Endodermal cell (in vitro differentiated cells): ENCODE measurements around the gene SLC22A3. TPM values are rescaled to one million over a fixed set of nuclear protein-coding genes. Genes with fewer than 3 reads are reported as not detected.

ENCODE experiments used
- DNase-seq: peaks from one replicate; pipeline ENCODE4 v3.0.0-alpha.2; 2017
- H3K27ac ChIP-seq: 2 replicates; pipeline ENCODE4 v1.5.1; 2013; ENCODE audit warnings: mild to moderate bottlenecking, low read depth, low read length, moderate library complexity
- H3K27me3 ChIP-seq: 2 replicates; pipeline ENCODE4 v1.6.1; 2013; ENCODE audit warnings: mild to moderate bottlenecking, low read length, moderate library complexity; ENCODE audit not compliant: insufficient read depth, control insufficient read depth, poor library complexity, severe bottlenecking
- H3K36me3 ChIP-seq: 2 replicates; pipeline ENCODE4 v1.7.0; 2013; ENCODE audit warnings: mild to moderate bottlenecking, low read length, moderate library complexity; ENCODE audit not compliant: control insufficient read depth, insufficient read depth
- H3K4me1 ChIP-seq: one replicate; pipeline ENCODE4 v1.7.0; 2013; ENCODE audit warnings: low read length; ENCODE audit not compliant: control insufficient read depth, insufficient read depth
- H3K4me3 ChIP-seq: 2 replicates; pipeline ENCODE4 v1.5.1; 2013; ENCODE audit warnings: mild to moderate bottlenecking, low read length, moderate library complexity
- H3K9ac ChIP-seq: 2 replicates; pipeline ENCODE4 v1.6.1; 2013; ENCODE audit warnings: mild to moderate bottlenecking, low read length, moderate library complexity; ENCODE audit not compliant: poor library complexity, severe bottlenecking; ENCODE audit errors: extremely low read depth
- H3K9me3 ChIP-seq: 2 replicates; pipeline ENCODE4 v1.6.1; 2013; ENCODE audit warnings: mild to moderate bottlenecking, low read length, moderate library complexity; ENCODE audit not compliant: control insufficient read depth
- H3K27ac Mint-ChIP-seq: 2 replicates; pipeline ENCODE4 v1.8.0; 2020; ENCODE audit warnings: mixed read lengths
- H3K27me3 Mint-ChIP-seq: 2 replicates; pipeline ENCODE4 v1.8.0; 2021; ENCODE audit warnings: mild to moderate bottlenecking, mixed read lengths; ENCODE audit not compliant: insufficient read depth
- H3K36me3 Mint-ChIP-seq: 2 replicates; pipeline ENCODE4 v1.8.0; 2020; ENCODE audit warnings: low read depth, mixed read lengths
- H3K4me1 Mint-ChIP-seq: 2 replicates; pipeline ENCODE4 v1.8.0; 2020; ENCODE audit warnings: mixed read lengths
- H3K4me3 Mint-ChIP-seq: 2 replicates; pipeline ENCODE4 v1.8.0; 2020; ENCODE audit warnings: mild to moderate bottlenecking, moderate library complexity, mixed read lengths
- H3K9me3 Mint-ChIP-seq: 2 replicates; pipeline ENCODE4 v1.8.0; 2020; ENCODE audit warnings: mild to moderate bottlenecking, mixed read lengths
- WGBS, 2 experiments: methylation state at CpG; one replicate each; pipeline versions ENCODE4 v1.1.5 to v1.1.7; 2013; ENCODE audit warnings: missing lambda C conversion rate in 2 of 2, mixed read lengths in 1 of 2; ENCODE audit not compliant: insufficient coverage in 1 of 2, insufficient read length in 1 of 2; 5-methylcytosine and 5-hydroxymethylcytosine counted together
- total RNA-seq, 2 donors: library from RNA; stranded (reverse); fragmentation: NEBNext Ultra II Directional in 1 of 2; extraction: Animal tissue kit (Norgen Biotek cat#: 25700) in 1 of 2; gene quantifications; 2 replicates in 1 of 2; 3 replicates in 1 of 2; pipeline ENCODE4 v1.2.1, GENCODE V29; 2021
- TF ChIP-seq, protein P1 (sequence below): fragments of 200-600 bp; sonication (generic); conservative IDR thresholded peaks from 2 replicates; pipeline ENCODE4 v1.5.0; 2021; ENCODE audit warnings: antibody characterized with exemption, mild to moderate bottlenecking

SLC22A3 gene
- total RNA-seq, 2 donors from 2014 or later, result 3.1 to 7.4 TPM

DNA sequence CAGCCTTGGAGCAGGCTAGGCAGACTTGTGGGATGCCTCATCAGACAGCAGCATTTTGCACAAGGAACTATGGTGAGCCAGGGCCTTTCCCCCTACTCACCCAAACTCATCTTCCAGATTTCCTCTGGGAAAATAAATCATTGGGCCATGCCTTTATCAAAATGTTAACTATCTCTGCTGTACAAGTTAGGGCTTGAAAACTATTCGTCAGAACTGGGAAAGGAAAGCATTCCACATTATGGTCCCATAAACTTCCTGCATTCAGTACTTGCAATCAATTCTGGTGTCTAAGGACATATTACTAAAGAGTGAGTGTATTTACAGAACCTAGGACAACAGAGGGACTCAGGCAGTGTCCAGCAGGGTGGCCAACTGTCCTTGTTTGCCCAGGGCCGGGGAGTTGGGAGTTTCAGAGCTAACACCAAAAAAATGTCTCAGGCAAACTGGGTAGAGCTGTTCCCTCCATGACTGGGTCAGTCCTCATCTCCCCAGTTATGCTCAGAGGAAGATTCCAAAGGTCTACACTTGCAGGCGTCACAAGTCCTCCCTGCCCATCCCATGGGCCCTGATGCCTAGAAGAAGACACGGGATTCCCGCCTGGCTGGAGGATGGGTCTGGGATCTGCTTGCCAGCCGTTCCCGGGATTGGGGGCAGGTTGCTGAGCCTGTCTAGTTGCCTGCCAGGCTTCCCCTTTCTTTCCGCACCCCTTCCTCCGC, 72.2 kb downstream of the SLC22A3 start:
- H3K27ac ChIP-seq, result no peak overlapping the region
- H3K27me3 Mint-ChIP-seq, result no peaks in the 10 kb centered on the region
- 95% methylated on average over 4 to 9 of the region's 9 CpGs for WGBS, 2 experiments
- no peaks in the 10 kb centered on the region for H3K36me3 Mint-ChIP-seq
- H3K36me3 ChIP-seq, result no peaks in the 10 kb centered on the region
- no peak overlapping the region for H3K27ac Mint-ChIP-seq
- H3K4me3 ChIP-seq, result no peak overlapping the region
- no peaks in the 10 kb centered on the region for H3K9me3 Mint-ChIP-seq
- DNase-seq, result no peak
- no peak overlapping the region for H3K9ac ChIP-seq
- H3K4me3 Mint-ChIP-seq, result no peak overlapping the region
- TF ChIP-seq, protein P1, sequence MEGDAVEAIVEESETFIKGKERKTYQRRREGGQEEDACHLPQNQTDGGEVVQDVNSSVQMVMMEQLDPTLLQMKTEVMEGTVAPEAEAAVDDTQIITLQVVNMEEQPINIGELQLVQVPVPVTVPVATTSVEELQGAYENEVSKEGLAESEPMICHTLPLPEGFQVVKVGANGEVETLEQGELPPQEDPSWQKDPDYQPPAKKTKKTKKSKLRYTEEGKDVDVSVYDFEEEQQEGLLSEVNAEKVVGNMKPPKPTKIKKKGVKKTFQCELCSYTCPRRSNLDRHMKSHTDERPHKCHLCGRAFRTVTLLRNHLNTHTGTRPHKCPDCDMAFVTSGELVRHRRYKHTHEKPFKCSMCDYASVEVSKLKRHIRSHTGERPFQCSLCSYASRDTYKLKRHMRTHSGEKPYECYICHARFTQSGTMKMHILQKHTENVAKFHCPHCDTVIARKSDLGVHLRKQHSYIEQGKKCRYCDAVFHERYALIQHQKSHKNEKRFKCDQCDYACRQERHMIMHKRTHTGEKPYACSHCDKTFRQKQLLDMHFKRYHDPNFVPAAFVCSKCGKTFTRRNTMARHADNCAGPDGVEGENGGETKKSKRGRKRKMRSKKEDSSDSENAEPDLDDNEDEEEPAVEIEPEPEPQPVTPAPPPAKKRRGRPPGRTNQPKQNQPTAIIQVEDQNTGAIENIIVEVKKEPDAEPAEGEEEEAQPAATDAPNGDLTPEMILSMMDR, result no peak
- H3K4me1 ChIP-seq, result no peaks in the 10 kb centered on the region
- no peaks in the 10 kb centered on the region for H3K9me3 ChIP-seq
- no peaks in the 10 kb centered on the region for H3K27me3 ChIP-seq
- H3K4me1 Mint-ChIP-seq, result no peaks in the 10 kb centered on the region

DNA sequence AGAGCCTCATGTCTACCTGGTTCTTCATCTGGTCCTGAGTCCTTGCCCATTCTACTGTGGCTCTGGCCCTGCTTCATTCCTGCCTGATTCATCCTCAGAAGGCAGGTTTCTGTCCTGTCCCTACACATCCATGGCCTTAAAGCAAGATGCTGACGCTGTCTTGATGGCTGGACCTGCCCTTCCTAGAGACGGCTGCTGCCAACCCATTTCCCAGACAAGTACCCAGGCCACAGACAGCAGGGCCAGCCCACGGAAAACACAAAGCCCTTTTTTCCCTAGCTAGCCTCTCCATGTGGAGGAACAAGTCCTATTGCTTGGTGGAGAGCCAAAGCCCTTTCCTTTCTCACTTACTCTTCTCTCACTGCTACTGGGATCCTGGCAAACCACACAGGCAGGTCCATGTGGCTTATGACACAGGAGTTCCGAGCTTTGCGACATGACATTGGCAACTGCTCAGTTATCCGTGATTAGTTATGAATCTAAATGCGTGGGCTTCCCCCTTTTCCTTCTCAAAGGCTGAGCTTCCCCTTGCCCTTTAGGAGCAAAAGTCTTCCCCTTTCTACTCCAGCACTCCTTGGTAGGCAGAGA, 72.9 kb downstream of the SLC22A3 start:
- H3K27ac Mint-ChIP-seq, result no peak overlapping the region
- Histone ChIP-seq H3K36me3 (no peaks in the 10 kb centered on the region), H3K9ac (no peak overlapping the region), H3K4me3 (no peak overlapping the region), H3K4me1 (no peaks in the 10 kb centered on the region), H3K9me3 (no peaks in the 10 kb centered on the region), H3K27me3 (no peaks in the 10 kb centered on the region), H3K27ac (no peak overlapping the region)
- no peaks in the 10 kb centered on the region for H3K27me3 Mint-ChIP-seq
- DNase-seq, result no peak
- WGBS, 2 experiments, result 86 to 93% methylated on average over 6 to 7 of the region's 7 CpGs
- H3K9me3 Mint-ChIP-seq, result no peaks in the 10 kb centered on the region
- H3K4me3 Mint-ChIP-seq, result no peak overlapping the region
- no peaks in the 10 kb centered on the region for H3K4me1 Mint-ChIP-seq
- TF ChIP-seq, protein P1, result no peak
- no peaks in the 10 kb centered on the region for H3K36me3 Mint-ChIP-seq

DNA sequence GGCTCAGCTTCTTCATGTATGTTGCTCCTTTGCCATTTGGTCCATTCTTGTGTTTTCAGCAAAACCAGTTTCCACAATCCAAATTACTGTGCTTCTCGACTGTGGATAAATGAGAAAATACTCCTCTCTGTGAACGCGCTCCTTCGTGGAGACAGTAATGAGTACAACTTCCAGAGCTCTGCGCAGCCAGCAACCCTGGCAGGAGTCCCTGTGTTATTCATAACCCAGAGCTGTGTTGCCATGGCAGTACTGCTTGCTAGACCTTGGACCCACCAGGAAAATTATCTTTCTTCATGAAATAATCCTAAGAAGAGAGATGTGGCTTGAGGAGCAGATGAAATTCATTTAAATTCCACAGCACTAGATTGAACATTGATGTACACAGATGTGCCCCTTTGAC, 73.7 kb downstream of the SLC22A3 start:
- Histone ChIP-seq H3K9me3 (no peaks in the 10 kb centered on the region), H3K4me3 (no peak overlapping the region), H3K27ac (no peak overlapping the region), H3K9ac (no peak overlapping the region), H3K36me3 (no peaks in the 10 kb centered on the region), H3K27me3 (no peaks in the 10 kb centered on the region), H3K4me1 (no peaks in the 10 kb centered on the region)
- no peak overlapping the region for H3K27ac Mint-ChIP-seq
- H3K36me3 Mint-ChIP-seq, result no peaks in the 10 kb centered on the region
- whole genome bisulfite sequencing, 2 experiments, result 96 to 97% methylated on average over 4 to 5 of the region's 5 CpGs
- TF ChIP-seq, protein P1, result no peak
- no peak for DNase-seq
- H3K9me3 Mint-ChIP-seq, result no peaks in the 10 kb centered on the region
- no peak overlapping the region for H3K4me3 Mint-ChIP-seq
- H3K27me3 Mint-ChIP-seq, result no peaks in the 10 kb centered on the region
- H3K4me1 Mint-ChIP-seq, result no peaks in the 10 kb centered on the region
